Astrocyte of the spinal cord (primary cell): ENCODE results near the gene GABPA.

Experiments
- DNase-seq: peaks from one replicate; pipeline ENCODE4 v3.0.0; 2011; ENCODE audit warnings: low read depth, low spot score
- H3K4me3 ChIP-seq: 2 replicates; pipeline ENCODE4 v1.5.1; 2011; ENCODE audit warnings: low read depth, mild to moderate bottlenecking, low read length, moderate library complexity
- in situ Hi-C: cut with HindIII; loops from 2 replicates; pipeline ENCODE4 v1.10.0; 2017; ENCODE audit warnings: low sequenced_read_pairs
- TF ChIP-seq, protein P1 (sequence below): IDR thresholded peaks from 2 replicates; pipeline ENCODE4 v1.5.1; 2012; ENCODE audit warnings: low read depth, mild to moderate bottlenecking, low read length, inconsistent platforms

GABPA gene

DNA sequence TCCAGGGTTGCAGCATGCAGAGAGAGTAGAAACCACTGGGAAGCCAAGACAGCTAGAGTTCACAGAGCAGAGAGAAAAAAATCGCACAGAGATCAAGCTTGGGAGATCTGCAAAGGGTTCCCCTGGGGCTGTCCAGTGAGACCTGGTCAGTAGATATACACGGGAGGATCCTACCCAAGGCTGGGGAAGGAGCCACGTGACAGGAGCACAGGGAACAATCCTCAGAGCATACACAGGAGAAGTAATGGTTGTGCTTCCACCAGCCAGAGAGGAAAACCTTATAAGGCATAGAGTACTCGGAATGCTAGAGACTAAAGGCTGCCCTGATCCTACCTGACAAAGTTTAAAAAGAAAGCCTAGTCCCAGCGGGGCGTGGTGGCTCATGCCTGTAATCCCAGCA lies 53.9 kb downstream of the GABPA start:
- TF ChIP-seq, protein P1, sequence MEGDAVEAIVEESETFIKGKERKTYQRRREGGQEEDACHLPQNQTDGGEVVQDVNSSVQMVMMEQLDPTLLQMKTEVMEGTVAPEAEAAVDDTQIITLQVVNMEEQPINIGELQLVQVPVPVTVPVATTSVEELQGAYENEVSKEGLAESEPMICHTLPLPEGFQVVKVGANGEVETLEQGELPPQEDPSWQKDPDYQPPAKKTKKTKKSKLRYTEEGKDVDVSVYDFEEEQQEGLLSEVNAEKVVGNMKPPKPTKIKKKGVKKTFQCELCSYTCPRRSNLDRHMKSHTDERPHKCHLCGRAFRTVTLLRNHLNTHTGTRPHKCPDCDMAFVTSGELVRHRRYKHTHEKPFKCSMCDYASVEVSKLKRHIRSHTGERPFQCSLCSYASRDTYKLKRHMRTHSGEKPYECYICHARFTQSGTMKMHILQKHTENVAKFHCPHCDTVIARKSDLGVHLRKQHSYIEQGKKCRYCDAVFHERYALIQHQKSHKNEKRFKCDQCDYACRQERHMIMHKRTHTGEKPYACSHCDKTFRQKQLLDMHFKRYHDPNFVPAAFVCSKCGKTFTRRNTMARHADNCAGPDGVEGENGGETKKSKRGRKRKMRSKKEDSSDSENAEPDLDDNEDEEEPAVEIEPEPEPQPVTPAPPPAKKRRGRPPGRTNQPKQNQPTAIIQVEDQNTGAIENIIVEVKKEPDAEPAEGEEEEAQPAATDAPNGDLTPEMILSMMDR: no peak
- in situ Hi-C loops: no loop called here
- no peak for DNase-seq
- no peak overlapping the region for H3K4me3 ChIP-seq

DNA sequence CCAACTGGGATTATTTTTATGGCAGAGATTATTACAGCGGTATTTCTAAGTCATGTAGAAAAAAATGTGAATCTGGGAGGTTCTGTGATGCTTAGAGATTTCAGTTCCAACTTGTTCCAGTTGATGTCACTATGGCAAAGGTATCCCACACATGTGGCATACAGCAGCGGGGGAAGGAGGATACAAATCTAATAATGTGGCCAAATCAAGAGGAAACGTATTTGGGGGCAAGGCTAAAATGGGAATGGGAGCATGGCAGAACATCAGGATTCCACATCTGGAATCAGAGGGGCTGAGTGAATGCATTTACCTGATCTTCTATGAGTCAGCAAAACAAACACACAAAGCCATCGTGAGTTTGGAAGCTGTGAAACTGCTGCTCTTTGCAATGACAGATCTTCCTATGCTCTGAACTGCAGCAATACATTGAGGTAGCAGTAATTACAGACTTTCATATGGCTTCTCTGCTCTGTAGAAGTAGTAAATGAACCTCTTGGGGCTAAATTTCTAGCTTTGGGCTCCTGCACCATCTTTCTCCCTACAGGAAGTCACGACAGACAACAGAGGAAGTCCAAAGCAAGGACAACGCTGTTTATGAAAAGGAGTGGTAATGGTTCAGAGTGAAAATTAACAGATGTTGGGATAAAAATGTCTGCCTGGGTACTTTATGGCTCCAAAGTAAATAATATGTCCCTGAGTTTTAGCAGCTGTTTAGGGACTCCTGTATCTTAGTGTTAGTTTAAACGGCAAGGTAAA lies 55.5 kb downstream of the GABPA start:
- TF ChIP-seq, protein P1: peak; percentile 50
- in situ Hi-C loops: no loop called here
- peak overlapping the region; percentile 30 for H3K4me3 ChIP-seq
- peak; percentile 44 for DNase-seq

DNA sequence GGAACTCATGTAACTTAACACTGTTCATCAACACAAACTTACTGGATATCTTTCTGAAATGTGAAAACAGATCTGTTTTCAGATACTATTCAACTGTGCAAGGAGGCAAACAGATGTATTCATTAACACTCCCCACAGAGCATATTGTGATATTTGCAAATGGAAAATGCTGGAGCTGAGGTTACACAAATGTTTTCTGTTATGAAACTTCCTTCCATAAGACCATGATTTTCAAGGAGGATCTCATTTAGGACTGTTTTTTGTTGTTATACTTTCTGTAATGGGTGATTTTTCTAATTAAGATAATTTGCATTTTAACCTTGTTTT lies 56.1 kb downstream of the GABPA start:
- TF ChIP-seq, protein P1: no peak
- no peak overlapping the region for H3K4me3 ChIP-seq
- in situ Hi-C loops: no loop called here
- no peak for DNase-seq

DNA sequence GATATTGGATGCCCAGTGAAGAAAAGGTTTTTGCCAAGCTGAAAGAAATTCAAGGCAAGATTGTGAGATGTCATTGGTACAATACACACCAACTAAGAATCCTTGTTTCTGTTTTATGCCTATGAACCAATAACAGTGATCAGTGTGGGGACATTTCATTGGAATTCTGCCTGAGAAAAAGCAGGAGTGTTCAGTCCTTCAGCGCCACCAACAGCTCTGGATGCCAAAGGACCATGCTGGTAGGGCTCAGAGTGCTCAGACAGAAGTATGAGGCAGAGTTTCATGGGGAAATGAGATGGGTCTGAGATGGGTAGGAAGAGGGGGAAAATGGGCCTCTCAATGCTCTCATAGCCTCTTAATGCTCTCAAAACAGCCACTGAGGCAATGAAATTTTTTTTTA lies 56.5 kb downstream of the GABPA start:
- DNase-seq: no peak
- TF ChIP-seq, protein P1: no peak
- in situ Hi-C loops: no loop called here
- no peak overlapping the region for H3K4me3 ChIP-seq

DNA sequence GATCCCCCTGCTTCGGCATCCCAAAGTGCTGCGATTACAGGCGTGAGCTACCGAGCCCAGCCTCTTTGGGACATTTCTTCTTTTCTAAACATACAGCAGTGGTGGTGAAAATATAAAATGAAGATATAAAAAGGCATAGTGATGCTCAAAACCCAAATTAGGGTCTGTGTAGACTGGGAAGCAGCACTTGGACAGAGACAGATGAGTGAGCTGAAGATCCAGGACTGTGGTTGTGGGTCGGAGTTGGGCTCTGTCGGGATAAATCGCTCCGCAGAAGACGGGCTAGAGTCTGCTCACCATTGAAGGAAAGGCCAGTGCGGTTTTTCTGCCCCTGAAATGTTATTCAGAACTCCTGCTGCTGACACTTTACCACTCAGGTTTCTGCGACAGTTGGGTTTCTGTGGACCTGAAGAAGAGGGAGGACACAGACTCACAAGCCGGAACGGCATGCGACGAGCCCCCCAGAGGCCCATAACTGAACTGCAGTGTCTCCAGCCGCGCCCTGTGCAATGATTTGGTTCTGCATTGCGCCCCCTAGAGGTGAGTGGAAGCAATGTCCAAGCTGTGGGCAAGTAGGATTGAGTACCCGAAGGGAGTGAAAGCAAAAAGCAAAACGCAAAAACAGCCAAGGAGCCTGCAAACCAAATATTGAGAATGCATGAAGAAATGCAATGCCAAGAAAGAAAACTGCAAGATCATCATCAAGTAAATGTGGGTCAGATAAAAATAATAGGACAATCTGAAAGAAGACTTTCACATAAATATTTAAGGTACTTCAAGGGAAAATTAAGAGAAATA lies 66.6 kb downstream of the GABPA start:
- peak; percentile 68 for DNase-seq
- TF ChIP-seq, protein P1: peak; percentile 98
- no peak overlapping the region for H3K4me3 ChIP-seq
- in situ Hi-C loops: no loop called here

DNA sequence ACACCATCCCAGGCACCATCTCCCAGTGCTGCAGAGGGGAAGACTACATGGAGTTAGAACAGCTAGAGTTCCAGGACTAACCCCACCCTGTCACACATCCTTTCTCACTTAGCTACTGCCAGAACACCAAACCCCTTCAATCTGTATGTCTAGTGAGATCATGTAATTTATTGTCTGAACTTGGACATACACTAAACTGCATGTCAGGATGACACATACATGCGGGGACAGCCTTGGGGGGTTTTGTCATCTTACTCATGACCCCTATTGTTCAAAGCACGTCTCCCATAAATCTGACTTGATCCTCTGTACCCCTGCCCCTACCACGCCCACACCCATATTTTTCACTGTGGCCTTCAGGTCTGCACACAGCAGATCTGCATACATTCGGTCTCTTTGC lies 71.3 kb downstream of the GABPA start:
- TF ChIP-seq, protein P1: no peak
- no peak for DNase-seq
- no peak overlapping the region for H3K4me3 ChIP-seq
- in situ Hi-C loops: no loop called here
